Activated CD4-positive, CD25-positive, alpha-beta regulatory T cell treated with anti-CD3 and anti-CD28 coated beads, Interleukin-2, amount 50 U/mL, for 16 hours (primary cell): ENCODE measurements around the gene AMOTL2.

Experiments
- DNase-seq: peaks from one replicate; pipeline ENCODE4 v3.0.0-alpha.2; 2020; ENCODE audit warnings: low read depth, low spot score

The AMOTL2 gene

DNA sequence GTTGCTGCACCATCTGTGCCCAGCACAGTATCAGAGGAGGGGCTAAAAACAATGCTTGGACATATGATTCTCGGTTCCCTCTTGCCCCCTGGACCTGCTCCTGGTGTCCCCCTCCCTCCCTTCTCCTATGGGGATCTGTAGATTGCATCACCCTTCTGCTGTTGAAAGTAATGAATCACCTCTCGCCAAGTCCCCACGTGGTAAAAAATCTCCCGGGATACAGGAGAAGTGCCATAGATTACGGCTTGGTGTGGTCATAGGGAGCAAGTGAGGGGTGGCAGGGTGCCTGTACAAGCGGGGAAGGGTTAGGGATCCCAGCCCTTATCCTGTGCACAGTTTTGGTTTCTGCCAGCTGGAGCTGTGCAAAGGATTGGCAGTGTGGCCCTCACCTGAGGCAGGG, 37.7 kb downstream of the AMOTL2 start:
- DNase-seq, result no peak

DNA sequence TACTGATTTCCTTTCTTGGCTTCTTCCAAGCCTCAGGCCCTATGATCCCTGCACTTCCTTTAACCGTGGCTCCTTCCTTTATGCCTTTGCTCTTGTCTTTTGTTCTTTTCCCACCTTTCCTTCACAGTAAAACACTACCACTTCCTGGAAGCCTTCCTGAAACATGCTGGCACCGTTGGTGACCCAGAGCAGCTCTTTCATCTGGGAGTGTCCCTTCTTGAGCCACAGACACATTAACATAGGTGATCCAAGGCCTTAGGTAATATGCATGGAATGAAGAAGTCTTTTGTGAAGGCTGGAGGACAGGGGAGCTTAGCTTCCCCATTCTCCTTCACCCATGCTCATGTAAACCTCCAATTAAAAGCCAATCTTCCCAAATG, 39.4 kb downstream of the AMOTL2 start:
- DNase-seq, result no peak

DNA sequence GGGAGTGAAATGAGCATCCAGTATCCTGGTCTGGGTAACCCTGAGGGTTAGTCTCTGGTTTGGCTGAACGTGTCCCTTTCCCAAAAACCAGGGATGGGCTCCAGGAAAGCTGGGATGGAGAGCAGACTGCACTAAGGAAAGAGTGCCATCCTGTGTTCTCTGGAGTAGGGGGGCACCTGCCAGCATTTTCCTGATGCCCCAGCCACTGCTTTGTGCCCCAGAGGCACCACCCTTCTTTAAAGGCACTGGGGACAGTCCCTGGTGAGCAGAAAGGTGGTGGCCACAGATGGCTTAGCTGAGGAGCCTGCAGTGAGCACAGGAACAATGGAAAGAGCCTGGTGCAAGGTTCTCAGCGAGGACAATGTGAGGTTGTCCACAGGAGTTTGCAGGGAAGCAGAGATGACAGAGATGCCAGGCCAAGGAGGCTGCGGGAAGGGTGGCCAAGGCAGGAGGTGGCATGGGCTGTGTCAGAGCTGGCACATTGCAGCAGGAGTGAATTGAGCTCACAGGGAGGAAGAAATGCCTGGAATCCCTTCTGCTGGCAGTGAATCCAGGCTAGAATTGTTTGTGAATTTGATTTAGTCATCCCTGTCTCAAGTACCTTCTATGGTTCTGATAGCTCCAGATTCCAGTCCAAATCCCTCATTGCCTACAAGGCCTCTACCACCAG, 39.9 kb downstream of the AMOTL2 start:
- no peak for DNase-seq

DNA sequence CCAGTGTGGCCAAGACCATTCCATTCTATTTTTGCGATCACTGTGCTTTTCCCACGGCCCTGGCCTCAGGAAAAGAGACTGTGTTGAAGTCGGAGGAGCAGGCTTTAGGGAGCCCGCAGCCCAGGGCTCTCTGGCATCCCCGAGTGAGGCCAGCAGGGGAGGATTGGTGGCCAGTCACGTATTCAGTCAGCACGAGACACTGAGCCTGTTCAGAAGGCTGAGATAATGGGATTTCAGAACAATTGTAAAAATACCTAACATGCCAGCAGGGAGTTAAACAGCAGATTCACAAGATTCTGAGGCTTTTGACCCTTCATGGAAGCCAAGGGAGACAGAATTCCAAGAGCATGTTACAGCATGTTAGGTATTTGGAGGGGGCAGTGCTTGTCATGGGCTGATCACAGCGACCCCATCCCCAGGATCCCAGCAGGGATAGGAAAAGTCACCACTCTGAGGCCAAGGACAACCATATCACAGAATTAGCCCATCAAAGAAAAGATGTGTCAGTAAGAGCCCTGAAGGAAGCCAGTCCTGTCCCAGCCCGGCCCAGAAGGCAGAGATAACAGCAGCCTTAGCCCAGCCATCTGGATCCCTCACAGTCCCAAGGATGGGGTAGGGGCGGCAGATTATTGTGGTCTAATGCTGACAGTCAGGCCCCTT, 40.6 kb downstream of the AMOTL2 start:
- no peak for DNase-seq

DNA sequence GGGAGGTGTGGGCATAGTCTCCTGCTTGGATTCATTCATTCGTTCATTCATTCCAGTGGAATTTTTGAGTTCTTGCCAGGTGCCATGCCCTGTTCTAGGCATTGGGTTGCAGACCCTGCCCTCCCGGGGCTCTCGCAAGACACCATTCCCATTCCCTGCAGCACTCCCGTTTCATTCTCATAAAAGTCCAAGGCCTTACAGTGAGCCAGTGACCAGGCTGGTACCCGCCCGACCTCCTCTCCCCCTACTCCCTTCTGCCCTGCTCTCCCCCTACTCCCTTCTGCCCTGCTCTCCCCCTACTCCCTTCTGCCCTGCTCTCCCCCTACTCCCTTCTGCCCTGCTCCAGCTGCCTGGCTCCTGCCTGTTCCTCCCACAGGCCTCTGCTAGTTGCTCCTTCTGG, 41.9 kb downstream of the AMOTL2 start:
- no peak for DNase-seq

DNA sequence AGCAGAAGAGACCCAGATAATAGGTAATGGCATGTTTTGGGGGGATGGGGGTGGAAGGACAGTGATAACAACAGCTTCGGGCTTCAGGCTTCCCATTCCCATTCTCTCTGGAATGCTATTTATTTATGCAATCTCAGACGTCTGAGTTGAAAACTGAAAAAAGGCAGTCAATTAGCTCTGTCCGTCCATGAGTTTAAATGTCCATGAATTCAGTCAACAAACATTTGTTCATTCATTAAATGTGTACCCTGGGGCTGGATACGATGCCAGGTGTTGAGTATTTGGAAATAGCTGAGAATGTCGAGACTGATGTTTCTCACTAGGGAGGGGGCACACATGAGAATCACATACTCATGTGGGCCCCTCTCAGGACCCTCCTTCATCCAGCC, 42.4 kb downstream of the AMOTL2 start:
- no peak for DNase-seq

DNA sequence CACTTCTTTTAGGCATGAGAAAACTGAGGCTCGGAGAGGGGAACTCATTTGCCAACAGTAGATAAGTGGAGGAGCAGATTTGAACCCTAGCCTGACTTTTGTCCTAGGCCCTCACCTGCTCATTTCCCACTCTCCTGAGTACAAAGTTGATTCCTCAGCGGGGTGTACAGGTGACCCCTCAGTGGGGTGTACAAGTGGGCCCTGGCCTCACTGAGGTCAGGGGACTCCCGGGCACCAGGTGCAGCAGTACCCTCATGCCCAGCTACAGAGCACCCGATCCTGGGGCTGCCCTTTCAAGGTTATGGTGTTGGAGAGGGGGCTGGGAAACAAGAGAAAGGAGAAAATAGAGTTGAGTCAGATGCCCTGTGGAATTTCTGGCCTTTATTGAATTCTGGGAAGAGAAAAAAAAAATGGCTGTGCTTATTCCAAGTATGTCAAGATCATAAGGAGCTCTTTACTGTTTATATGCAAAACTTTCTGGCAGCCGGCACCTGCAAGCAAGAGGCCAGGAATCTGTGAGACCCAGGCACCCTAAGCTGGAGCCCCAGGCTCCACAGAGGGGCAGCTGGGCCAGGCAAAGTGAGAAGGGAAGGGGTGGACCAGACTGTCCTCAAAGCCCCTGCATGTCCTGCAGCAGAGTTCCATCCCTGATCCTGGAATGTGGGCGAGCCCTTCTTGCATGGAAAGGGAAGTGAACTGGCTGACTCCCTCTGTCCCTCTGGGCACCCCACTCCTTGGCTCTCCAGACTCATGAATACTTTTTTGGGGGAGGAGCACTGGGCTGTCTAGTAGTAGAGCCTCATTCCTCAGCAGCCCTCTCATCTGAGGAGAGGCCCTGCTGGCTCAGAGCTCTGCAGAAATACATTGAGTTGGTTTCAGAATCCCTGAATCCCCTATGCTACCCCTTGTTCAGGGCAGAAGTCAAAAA, 43.1 kb downstream of the AMOTL2 start:
- no peak for DNase-seq

DNA sequence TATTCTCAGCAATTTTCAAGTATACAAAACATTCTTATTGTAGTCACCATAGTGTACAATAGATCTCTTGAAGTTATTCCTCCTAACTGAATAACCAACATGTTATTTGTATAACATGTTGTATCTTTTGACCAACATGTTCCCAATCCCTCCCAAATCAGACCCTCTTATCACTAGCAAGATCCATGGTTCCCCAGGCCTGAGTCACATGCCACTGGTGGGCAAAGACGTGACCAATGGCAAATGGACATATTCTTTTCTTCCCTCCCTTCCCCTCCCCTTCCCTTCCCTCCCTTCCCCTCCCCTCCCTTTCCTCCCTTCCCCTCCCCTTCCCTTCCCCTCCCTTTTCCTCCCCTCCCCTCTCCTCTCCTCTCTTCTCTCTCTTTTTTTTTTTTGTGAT, 45.4 kb downstream of the AMOTL2 start:
- no peak for DNase-seq

DNA sequence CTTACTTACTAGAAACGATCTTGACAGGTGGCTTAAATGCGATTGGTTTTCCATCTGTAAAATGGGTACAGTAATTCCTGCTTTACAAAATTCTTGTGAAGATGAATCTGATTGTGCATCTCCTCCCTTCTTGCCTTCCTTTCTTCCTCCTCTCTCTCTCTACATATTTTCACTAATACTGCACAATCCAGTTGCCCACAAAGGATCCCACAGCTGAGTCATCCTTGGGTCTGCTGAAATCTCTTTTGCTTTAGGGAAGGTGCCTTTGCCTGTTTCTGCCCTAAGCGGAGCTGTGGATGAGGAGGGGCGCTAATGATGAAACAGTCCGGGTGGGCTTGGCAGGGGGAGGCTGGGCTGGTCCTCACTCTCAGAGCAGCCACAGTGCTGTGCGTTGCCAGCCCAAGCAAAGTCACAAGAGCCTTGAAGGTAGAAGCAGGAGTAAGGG, 46.1 kb downstream of the AMOTL2 start:
- DNase-seq, result no peak

DNA sequence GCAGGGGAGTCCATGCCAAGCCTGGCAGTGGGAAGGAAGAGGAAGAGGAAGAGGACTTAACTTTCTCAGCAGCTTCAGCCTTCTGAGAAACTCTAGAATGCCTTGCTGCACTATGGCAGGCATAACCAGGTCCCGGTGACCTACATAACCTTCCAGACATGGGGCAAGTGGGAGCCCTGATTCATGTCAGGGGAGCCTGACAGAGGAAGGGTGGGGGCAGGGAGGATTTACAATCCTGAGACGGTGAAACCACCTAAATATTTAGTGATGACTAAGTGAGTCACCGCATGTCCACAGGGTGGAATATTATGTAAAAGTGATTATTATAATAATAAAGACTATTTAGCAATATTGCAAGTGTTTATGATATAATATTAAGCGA, 46.7 kb downstream of the AMOTL2 start:
- DNase-seq, result no peak

DNA sequence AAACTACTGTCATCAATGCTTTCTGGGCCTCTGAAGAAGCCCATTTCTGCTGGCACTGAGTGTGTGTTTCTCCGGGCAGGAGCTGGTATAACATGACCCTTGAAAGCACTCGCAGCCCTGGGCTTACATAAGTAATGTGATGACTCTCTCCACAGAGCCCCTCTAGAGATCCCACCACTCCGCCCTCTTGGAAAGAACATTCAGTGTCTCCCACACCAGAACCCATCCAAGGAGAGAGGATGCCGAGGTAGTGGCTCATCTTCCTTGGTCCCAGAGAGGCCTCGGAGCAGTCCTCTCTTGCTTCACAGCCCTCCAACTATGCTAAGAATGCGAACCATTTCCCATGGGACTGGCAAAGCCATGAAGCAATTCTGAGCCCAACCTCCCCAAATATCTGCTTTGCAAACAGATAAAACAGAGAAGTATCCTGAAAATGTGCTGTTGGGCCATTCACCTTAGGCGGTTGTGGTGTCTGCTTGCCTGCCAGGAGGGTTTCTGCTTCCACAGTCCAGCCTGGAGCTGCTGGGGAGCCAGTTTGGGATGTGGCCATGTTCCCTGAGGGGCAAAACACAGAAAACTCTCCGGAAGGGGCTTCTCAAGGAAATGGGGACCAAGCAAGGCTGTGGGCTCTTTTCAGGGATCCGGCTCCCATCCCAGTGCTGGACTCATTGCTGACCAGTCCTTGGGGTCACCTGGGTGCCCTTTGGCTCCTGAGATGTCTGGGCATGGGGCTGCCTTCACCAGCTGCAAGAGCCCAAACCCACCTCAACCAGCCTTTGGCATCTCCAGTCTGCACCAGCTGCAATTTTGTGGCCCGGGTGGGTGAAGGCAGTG, 47.3 kb downstream of the AMOTL2 start:
- no peak for DNase-seq

DNA sequence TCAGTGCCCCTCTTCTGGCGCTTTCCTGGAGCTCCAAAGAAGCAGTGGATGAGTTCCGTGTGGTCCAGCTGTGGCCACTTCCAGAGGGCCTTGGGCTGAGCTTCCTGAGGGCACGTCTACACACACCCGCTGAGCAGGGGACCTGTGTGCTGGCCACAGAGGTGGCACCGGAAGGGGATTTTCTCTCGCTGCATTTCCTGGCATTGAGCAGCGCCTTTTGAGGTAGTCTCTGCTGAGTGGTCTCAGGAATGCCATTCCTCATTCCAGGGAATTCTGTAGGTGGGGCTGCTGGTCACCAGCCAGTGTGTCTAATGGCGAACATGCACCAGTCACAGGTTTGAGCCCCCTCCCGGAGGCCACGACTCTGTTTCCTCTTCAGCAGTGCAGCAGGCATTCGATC, 48.1 kb downstream of the AMOTL2 start:
- no peak for DNase-seq

DNA sequence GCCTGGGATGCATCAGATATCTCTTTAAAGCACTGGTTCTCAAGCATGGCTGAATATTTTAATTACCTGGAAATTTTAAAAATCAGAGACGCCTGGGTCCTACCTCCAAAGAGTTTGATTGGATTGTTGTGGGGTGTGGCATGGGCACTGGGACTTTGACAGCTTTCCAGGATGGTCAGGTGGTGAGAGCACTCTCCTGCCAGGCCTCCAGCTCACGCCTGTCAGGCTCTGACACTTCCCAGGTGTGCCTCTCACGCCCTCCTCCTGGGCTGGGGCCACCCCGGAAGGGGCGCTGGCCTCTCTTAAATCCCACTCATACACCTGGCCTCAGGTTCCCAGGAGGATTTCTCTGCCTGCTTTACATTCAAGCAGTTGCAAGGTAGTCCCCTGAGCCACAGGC, 48.5 kb downstream of the AMOTL2 start:
- DNase-seq, result no peak

DNA sequence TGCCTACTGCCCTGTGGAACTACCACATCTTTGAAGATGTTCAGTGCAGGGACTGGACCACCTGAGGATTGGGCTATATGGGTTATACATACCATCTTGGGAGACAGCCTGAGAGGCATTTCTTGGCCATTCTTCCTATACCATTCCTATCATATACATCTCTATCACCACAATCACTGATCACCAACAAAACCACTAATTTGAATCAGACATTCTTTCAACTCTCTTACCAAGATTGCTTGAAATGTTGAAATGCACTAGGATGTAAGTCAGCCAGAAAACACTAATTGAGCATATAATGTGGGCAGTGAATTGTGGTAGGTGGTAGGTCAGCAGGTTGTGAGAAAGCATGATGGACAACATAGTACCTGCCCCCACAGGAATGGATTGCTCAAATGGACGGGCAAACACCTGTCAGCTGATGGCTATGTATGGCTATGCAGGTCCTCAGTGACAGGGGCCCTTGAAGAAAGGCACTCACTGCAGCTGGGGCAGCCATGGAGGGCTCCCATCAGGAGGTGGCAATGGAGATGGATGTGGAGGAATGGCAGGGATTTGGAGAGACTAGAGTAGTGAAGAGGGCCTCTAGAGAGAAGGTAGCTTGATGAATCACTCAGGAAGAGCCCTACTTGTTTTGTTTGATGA, 49.1 kb downstream of the AMOTL2 start:
- DNase-seq, result no peak

DNA sequence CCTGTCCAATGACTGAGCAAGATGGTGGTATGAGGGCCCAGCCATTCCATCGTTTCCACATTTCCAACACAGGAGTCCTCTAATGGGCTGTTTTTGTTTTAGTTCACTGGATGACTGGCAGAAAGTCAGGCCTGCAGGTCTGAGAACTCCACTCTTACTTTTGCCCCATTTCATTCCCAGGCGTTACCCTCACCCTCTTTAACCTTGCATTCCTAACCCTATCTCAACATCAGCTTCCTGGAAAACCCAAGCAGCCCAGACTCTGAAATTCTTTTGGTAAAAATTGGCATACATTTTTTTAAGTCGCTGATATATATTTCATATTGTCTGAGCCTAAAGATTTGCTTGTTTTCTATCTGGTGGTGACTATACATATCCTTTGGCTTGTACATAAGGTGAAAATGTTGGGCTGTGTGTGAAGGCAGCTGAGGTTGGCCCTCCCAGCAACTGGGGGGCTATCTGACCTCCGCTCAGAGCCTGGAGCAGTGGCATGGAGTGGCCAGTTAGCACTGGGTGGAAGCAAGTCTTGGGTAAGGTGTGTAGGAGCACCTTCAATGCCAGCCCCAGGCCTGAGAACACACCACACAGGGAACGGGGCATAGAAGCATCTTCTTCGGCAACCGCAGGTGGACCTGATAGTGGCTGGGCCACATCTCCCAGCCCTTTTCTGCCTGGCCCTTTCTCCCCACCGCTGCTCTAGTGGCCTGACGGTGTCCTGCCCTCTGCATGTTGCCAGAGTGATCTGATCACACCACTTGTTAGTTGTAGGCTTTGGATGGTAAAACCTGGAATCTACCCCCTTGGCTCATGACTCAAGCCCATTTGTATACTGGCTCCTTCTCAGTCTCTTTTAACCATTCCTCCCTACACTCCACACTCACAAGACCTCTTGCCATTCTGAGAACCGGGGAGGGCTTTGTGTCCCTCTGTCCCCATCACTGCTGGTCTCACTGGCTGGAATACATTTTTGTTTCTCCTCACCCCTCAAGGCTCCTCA, 50.0 kb downstream of the AMOTL2 start:
- DNase-seq, result no peak

DNA sequence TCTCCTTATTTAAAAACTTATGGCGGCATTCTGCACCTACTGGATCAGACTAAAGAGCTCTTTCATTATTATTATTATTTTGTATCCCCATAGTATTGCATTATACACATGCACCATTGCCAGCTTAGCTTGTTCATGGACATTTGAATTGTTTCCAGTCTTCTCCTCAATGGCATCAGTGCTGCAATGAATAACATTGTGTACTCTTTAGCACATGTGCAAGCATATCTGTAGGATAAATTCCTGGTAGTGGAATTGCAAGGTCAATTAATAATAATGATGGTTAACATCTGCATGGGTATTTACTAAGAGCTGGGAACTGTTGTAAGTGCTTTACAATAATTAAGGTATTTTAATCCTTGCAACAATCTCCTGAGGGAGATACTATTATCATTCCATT, 52.0 kb downstream of the AMOTL2 start:
- DNase-seq, result no peak

DNA sequence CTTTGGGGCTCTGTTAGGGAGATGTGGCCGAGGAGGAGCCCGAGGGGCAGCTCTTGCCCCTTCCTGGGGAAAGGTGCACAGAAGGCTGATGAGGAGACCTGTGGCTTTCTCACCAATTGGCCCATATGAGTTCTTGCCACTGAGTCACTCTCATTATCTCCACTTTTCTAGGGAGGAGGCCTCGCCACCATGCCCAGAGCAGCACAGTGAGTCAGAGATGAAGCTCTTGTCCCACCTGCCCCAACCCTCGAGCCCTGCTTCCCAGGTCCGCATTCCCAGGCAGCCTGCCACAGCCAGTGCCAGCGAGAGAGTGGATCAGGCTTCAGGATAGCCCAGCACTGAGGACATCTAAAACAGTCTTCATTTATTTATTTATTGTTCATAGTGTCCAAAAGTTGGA, 53.5 kb downstream of the AMOTL2 start:
- DNase-seq, result no peak

DNA sequence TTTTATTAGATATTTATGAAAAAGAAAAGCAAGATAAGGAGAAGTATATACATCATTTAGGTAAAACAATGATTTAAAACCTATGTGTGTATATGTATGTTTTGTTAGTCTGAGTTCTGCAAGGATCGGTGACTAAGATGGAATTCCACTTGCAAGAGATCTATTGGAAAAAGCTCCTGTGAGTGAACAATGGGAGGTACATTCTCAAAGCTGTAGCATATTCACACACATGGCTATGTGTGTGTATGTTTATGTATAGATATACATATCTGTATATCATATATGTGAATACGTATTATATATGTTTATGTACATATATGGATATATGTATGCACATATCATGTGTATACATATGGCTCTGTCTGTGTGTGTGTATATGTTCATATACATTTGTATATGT, 54.3 kb downstream of the AMOTL2 start:
- no peak for DNase-seq

DNA sequence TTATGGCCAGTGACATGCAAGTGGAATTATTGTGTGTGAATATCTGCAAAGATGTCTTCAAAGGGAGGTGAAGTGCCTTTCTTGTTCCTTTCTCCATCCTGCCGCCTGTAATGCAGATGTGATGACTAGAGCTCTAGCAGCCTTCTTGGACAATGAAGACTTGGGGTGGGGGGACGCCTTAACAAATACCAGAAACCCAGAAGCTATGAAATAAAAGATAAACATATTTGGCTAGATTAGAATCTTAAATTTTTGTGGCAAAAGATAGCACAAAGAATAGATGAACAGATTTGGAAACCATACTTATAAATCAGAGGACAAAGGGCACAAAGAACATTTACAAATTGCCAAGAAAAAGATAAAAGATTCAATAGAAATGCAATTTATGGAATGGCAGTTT, 56.1 kb downstream of the AMOTL2 start:
- DNase-seq, result no peak
